GM12865 (cell line): ENCODE measurements around the gene ABCA1.

Experiments used
- DNase-seq: peaks from one replicate; pipeline ENCODE4 v3.0.0; 2010; ENCODE audit warnings: low read depth
- H3K4me3 ChIP-seq: 2 replicates; pipeline ENCODE4 v1.5.1; 2011; ENCODE audit warnings: mild to moderate bottlenecking, low read depth, low read length, control low read depth
- TF ChIP-seq, protein P1 (sequence below): IDR thresholded peaks from 2 replicates; pipeline ENCODE4 v1.5.1; 2011; ENCODE audit warnings: low read length, control low read depth, low read depth, inconsistent platforms; ENCODE audit not compliant: insufficient read depth; ENCODE audit errors: missing control alignments

Gene ABCA1

GRCh38 chr9:104854613-104855012 lies 73.3 kb downstream of the ABCA1 start:
- DNase-seq, result no peak
- H3K4me3 ChIP-seq, result no peak overlapping the region
- TF ChIP-seq, protein P1, sequence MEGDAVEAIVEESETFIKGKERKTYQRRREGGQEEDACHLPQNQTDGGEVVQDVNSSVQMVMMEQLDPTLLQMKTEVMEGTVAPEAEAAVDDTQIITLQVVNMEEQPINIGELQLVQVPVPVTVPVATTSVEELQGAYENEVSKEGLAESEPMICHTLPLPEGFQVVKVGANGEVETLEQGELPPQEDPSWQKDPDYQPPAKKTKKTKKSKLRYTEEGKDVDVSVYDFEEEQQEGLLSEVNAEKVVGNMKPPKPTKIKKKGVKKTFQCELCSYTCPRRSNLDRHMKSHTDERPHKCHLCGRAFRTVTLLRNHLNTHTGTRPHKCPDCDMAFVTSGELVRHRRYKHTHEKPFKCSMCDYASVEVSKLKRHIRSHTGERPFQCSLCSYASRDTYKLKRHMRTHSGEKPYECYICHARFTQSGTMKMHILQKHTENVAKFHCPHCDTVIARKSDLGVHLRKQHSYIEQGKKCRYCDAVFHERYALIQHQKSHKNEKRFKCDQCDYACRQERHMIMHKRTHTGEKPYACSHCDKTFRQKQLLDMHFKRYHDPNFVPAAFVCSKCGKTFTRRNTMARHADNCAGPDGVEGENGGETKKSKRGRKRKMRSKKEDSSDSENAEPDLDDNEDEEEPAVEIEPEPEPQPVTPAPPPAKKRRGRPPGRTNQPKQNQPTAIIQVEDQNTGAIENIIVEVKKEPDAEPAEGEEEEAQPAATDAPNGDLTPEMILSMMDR, result no peak

GRCh38 chr9:104853683-104854082 lies 74.3 kb downstream of the ABCA1 start:
- no peak for DNase-seq
- H3K4me3 ChIP-seq, result no peak overlapping the region

DNA sequence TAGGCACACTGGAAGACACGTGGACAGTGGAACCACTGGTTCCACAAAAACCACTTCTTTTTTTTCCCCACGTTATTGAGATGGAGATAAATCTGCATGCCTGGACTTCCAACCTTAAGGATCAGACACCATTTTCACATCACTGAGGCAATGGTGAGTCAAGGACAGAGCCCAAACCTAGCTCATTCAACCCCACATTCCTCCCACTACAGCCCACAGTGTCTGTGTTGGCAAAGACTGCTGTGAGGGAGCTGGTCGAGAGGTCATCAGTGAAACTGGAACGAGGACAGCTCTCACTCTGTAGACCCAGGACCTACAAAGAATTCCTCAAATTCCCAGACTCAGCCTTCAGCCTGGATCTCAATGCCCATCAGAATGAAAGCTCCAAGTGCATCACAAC lies 74.8 kb downstream of the ABCA1 start:
- TF ChIP-seq, protein P1, result no peak
- H3K4me3 ChIP-seq, result no peak overlapping the region
- no peak for DNase-seq

More at GRCh38 chr9:104853683-104854082, 74.3 kb downstream of the ABCA1 start:
- TF ChIP-seq, protein P1, result no peak

- no peak for DNase-seq
- no peak overlapping the region for H3K4me3 ChIP-seq
- TF ChIP-seq, protein P1, result no peak
Measured at GRCh38 chr9:104851546-104851920, 76.4 kb downstream of the ABCA1 start.

DNA sequence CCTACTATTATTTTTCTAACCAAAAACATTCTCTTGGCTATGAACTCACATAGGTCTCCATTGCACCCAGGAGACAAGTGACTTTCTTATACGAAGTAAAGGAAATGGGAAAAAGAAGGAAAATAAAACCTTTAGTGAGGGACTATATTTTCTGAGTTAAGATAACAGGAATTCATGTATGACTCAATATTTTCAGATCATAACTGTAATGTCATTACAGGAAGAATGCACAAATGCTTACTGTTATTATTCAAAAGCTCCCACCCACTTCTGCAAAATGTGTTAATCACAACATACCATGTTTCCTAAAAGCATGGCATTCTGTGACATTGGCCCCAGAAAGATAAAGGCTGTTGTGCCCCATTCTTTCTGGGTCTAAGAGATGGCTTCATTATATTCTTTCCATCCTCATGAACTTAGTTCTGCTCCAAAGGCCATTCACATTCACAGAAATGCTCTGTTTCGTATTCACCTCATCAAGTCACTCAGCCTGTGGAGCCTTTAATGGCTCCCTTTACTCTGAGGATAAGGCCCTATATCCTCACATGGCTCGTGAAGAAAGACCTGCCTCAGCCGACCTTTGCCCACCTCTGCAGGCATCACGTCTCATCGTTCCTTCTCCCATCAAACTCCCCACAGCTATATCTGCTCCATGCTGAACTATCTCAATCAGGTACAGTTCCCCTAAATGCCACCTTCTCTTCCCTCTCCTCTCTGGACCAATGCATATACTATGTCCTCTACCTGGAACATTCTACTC lies 77.0 kb downstream of the ABCA1 start:
- no peak for DNase-seq
- TF ChIP-seq, protein P1, result no peak

DNA sequence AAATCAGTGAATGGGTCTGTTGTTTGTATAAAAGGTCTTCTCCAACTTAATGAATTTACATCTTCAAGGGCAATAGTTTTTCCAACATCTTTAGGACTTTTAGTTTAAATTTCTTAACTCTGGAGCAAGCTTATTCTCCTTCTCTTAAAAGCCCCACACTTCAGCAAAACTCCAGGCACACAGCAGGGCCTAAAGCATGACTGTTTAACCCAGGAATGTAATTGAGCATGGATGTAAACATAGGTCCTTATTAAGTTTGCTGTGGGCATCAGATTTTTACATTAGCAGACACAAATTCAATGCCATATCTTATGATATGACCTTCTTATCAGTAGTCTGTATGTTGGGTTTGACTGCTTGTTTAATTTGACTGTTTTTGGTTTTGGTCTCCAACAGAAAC lies 78.9 kb downstream of the ABCA1 start:
- H3K4me3 ChIP-seq, result no peak overlapping the region
- TF ChIP-seq, protein P1, result no peak
- DNase-seq, result no peak

More for the DNA sequence above, 77.0 kb downstream of the ABCA1 start:
- H3K4me3 ChIP-seq, result no peak overlapping the region

DNA sequence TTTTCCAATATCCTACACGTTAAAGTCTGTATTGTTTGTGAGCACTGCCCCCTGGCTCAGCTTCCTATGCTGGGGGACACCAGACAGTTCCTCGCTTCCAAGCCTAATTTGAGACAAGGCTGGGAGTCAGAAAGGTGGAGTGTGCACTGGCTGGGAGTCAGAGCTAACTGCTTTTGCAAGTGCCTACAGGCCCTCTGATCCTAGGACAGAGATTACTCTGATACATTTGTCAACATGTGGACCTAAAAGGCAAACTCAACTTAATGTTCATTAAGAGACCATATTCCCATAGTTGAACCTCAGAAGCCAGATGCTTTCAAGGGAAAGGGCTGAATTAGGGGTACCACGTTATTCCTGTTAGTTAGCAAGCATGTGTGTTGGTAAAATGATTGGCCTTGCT lies 83.2 kb downstream of the ABCA1 start:
- no peak for DNase-seq
- TF ChIP-seq, protein P1, result no peak
- no peak overlapping the region for H3K4me3 ChIP-seq
